Upper lobe of left lung (tissue), 6 donors: ENCODE measurements around the gene TDRD6. TPM values are rescaled to one million over a fixed set of nuclear protein-coding genes. Genes with fewer than 3 reads are reported as not detected.
A peak's percentile ranks its signal among the peaks of the same experiment; 100 is the strongest.

Experiments used
- ATAC-seq, 2 donors: fragments of 200-7000 bp; cut with Tn5 transposase; one replicate each; pipeline ENCODE4 v1.9.1; 2022; ENCODE audit warnings: mild to moderate bottlenecking in 2 of 2, moderate library complexity in 2 of 2; ENCODE audit not compliant: low FRiP score in 2 of 2
- DNase-seq, 2 donors: peaks; one replicate each; pipeline ENCODE4 v3.0.0-alpha.2; 2019 to 2020
- H3K27ac ChIP-seq, 4 donors: fragments of 200-600 bp; sonication (generic); one replicate each; pipeline ENCODE4 v1.5.1; 2016 to 2019
- H3K27me3 ChIP-seq, 4 donors: fragments of 200-600 bp; sonication (generic); one replicate each; pipeline ENCODE4 v1.5.1; 2017 to 2019
- H3K36me3 ChIP-seq, 4 donors: fragments of 200-600 bp; sonication (generic); one replicate each; pipeline ENCODE4 v1.5.1; 2016 to 2019
- H3K4me1 ChIP-seq, 4 donors: fragments of 200-600 bp; sonication (generic); one replicate each; pipeline ENCODE4 v1.5.1; 2018 to 2019
- H3K4me3 ChIP-seq, 4 donors: fragments of 200-600 bp; sonication (generic); one replicate each; pipeline ENCODE4 v1.5.1; 2017 to 2019; ENCODE audit warnings: mild to moderate bottlenecking in 2 of 4, moderate library complexity in 1 of 4
- H3K9me3 ChIP-seq, 4 donors: fragments of 200-600 bp; sonication (generic); one replicate each; pipeline ENCODE4 v1.5.1; 2018 to 2019
- EP300 ChIP-seq, 4 donors: sonication (generic); formaldehyde crosslinking; IDR thresholded peaks; one replicate each; pipeline ENCODE4 v1.5.1; 2017; ENCODE audit warnings: antibody characterized with exemption in 4 of 4, control low read depth in 2 of 4
- POLR2A ChIP-seq, 4 donors: fragments of 450-650 bp; IDR thresholded peaks; one replicate each; pipeline ENCODE4 v1.5.1; 2016 to 2017; ENCODE audit warnings: antibody characterized with exemption in 4 of 4, mild to moderate bottlenecking in 2 of 4
- POLR2AphosphoS5 ChIP-seq, 2 donors: sonication (generic); formaldehyde crosslinking; IDR thresholded peaks; one replicate each; pipeline ENCODE4 v1.5.1; 2017; ENCODE audit warnings: antibody characterized with exemption in 2 of 2
- WGBS, 2 donors: methylation state at CpG; one replicate each; pipeline ENCODE4 v1.1.5; 2017 to 2018; 5-methylcytosine and 5-hydroxymethylcytosine counted together
- total RNA-seq, 6 donors: library from RNA; depleted of rRNA in 4 of 6; stranded (reverse); fragments of >200 nt in 4 of 6; gene quantifications; one replicate each; pipeline versions ENCODE4 v1.1.0 to v1.2.1, GENCODE V29; 2016 to 2021
- TF ChIP-seq, protein P1 (sequence below), 6 experiments: fragments of 450-650 bp in 4 of 6; fragments of 200-600 bp in 2 of 6; sonication (generic) in 2 of 6; IDR thresholded peaks; one replicate each; pipeline ENCODE4 v1.5.1; 2016 to 2019; ENCODE audit warnings: antibody characterized with exemption in 6 of 6
- donor health status: DM: no; HTN: no; CAD: no; lungs with moderate emphysema.
- donor health status: DM: no; HTN: yes; CAD: no; lungs with severe emphysema.

Gene TDRD6
- total RNA-seq, 6 donors from 2014 or later, result 0.15 to 3.1 (median 0.53) TPM

GRCh38 chr6:46684771-46685170 lies 2.9 kb upstream of the TDRD6 start:
- Histone ChIP-seq H3K4me1 (no peaks in the 10 kb centered on the region), H3K27me3 (no peaks in the 10 kb centered on the region), H3K27ac (no peak overlapping the region), H3K9me3 (no peaks in the 10 kb centered on the region), H3K36me3 (no peaks in the 10 kb centered on the region), H3K4me3 (no peak overlapping the region)
- TF ChIP-seq POLR2A (IDR thresholded peaks at IDR 0.05) (no peak), POLR2AphosphoS5 (IDR thresholded peaks at IDR 0.05) (no peak), EP300 (IDR thresholded peaks at IDR 0.05) (no peak)
- TF ChIP-seq, protein P1, sequence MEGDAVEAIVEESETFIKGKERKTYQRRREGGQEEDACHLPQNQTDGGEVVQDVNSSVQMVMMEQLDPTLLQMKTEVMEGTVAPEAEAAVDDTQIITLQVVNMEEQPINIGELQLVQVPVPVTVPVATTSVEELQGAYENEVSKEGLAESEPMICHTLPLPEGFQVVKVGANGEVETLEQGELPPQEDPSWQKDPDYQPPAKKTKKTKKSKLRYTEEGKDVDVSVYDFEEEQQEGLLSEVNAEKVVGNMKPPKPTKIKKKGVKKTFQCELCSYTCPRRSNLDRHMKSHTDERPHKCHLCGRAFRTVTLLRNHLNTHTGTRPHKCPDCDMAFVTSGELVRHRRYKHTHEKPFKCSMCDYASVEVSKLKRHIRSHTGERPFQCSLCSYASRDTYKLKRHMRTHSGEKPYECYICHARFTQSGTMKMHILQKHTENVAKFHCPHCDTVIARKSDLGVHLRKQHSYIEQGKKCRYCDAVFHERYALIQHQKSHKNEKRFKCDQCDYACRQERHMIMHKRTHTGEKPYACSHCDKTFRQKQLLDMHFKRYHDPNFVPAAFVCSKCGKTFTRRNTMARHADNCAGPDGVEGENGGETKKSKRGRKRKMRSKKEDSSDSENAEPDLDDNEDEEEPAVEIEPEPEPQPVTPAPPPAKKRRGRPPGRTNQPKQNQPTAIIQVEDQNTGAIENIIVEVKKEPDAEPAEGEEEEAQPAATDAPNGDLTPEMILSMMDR (IDR thresholded peaks at IDR 0.05), result no peak
- DNase-seq, result no peak
- no peak for ATAC-seq
- whole genome bisulfite sequencing, 2 donors, result 75 to 76% methylated on average over 4 of the region's 4 CpGs

GRCh38 chr6:46688117-46688965 lies 656 bp downstream of the TDRD6 start:
- Histone ChIP-seq H3K36me3 (no peaks in the 10 kb centered on the region), H3K4me1 (no peaks in the 10 kb centered on the region), H3K27ac (no peak overlapping the region), H3K9me3 (no peaks in the 10 kb centered on the region), H3K27me3 (no peaks in the 10 kb centered on the region), H3K4me3 (no peak overlapping the region)
- WGBS, 2 donors, result 98% methylated on average over 56 of the region's 85 CpGs; no CpG with 5 or more reads in 1 of the 2 donors
- ATAC-seq (peak; percentile 21 to 43), DNase-seq (peak in 1 of 2 donors; percentile 82)
- no peak for TF ChIP-seq POLR2A (IDR thresholded peaks at IDR 0.05)
- TF ChIP-seq, protein P1 (IDR thresholded peaks at IDR 0.05), result no peak
- TF ChIP-seq EP300 (IDR thresholded peaks at IDR 0.05), result no peak
- TF ChIP-seq POLR2AphosphoS5 (IDR thresholded peaks at IDR 0.05), result no peak

GRCh38 chr6:46688966-46689335 lies 1.3 kb downstream of the TDRD6 start:
- ATAC-seq (no peak), DNase-seq (no peak)
- H3K36me3 ChIP-seq, result no peaks in the 10 kb centered on the region
- no peaks in the 10 kb centered on the region for H3K9me3 ChIP-seq
- H3K4me1 ChIP-seq, result no peaks in the 10 kb centered on the region
- no peaks in the 10 kb centered on the region for H3K27me3 ChIP-seq
- no peak overlapping the region for H3K4me3 ChIP-seq
- WGBS, 2 donors, result 94 to 98% methylated on average over 9 to 13 of the region's 13 CpGs
- TF ChIP-seq EP300 (IDR thresholded peaks at IDR 0.05) (no peak), POLR2AphosphoS5 (IDR thresholded peaks at IDR 0.05) (no peak), POLR2A (IDR thresholded peaks at IDR 0.05) (no peak)
- TF ChIP-seq, protein P1 (IDR thresholded peaks at IDR 0.05), result no peak
- no peak overlapping the region for H3K27ac ChIP-seq

DNA sequence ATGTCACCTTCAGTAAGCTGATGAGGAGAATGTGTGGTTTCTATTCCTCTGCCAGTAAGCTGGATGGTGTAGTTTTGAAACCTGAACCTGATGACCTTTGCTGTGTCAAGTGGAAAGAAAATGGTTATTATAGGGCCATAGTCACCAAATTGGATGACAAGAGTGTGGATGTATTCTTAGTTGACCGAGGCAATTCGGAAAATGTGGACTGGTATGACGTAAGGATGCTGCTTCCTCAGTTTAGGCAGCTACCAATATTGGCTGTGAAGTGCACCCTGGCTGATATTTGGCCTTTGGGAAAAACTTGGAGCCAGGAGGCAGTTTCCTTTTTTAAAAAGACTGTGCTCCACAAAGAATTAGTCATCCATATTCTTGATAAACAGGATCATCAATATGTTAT lies 2.0 kb downstream of the TDRD6 start:
- no peaks in the 10 kb centered on the region for H3K27me3 ChIP-seq
- no peaks in the 10 kb centered on the region for H3K9me3 ChIP-seq
- ATAC-seq (no peak), DNase-seq (no peak)
- WGBS, 2 donors, result 89 to 95% methylated on average over 3 of the region's 3 CpGs
- TF ChIP-seq POLR2AphosphoS5 (IDR thresholded peaks at IDR 0.05) (no peak), EP300 (IDR thresholded peaks at IDR 0.05) (no peak), POLR2A (IDR thresholded peaks at IDR 0.05) (no peak)
- TF ChIP-seq, protein P1 (IDR thresholded peaks at IDR 0.05), result no peak
- H3K36me3 ChIP-seq, result no peaks in the 10 kb centered on the region
- no peaks in the 10 kb centered on the region for H3K4me1 ChIP-seq
- H3K4me3 ChIP-seq, result no peak overlapping the region
- H3K27ac ChIP-seq, result no peak overlapping the region
